22Rv1 (cell line): ENCODE results near the gene PCDH12.

ENCODE experiments used
- ZFX ChIP-seq: fragments of 450-650 bp; IDR thresholded peaks from 2 replicates; pipeline ENCODE4 v1.6.1; 2017; ENCODE audit warnings: antibody characterized with exemption, borderline replicate concordance
- TF ChIP-seq, protein P1 (sequence below): fragments of 450-650 bp; IDR thresholded peaks from 2 replicates; pipeline ENCODE4 v1.5.1; 2017; ENCODE audit warnings: mild to moderate bottlenecking

- TF ChIP-seq, protein P1, sequence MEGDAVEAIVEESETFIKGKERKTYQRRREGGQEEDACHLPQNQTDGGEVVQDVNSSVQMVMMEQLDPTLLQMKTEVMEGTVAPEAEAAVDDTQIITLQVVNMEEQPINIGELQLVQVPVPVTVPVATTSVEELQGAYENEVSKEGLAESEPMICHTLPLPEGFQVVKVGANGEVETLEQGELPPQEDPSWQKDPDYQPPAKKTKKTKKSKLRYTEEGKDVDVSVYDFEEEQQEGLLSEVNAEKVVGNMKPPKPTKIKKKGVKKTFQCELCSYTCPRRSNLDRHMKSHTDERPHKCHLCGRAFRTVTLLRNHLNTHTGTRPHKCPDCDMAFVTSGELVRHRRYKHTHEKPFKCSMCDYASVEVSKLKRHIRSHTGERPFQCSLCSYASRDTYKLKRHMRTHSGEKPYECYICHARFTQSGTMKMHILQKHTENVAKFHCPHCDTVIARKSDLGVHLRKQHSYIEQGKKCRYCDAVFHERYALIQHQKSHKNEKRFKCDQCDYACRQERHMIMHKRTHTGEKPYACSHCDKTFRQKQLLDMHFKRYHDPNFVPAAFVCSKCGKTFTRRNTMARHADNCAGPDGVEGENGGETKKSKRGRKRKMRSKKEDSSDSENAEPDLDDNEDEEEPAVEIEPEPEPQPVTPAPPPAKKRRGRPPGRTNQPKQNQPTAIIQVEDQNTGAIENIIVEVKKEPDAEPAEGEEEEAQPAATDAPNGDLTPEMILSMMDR: no peak
- no peak for TF ChIP-seq ZFX
These were observed 15.7 kb downstream of the PCDH12 start for GRCh38 chr5:141942185-141942857.
